HepG2 (cell line): ENCODE measurements around the gene PKD2L2. TPM values are rescaled to one million over a fixed set of nuclear protein-coding genes. Genes with fewer than 3 reads are reported as not detected.

Experiments used
- AKNA ChIP-seq: sonication (generic); formaldehyde crosslinking; IDR thresholded peaks from 2 replicates; pipeline ENCODE4 v1.4.0; 2020; ENCODE audit warnings: missing genetic modification reagents, borderline replicate concordance
- ARNT2 ChIP-seq: sonication (generic); formaldehyde crosslinking; IDR thresholded peaks from 2 replicates; pipeline ENCODE4 v1.8.0; 2022; ENCODE audit warnings: mild to moderate bottlenecking, low read depth, missing genetic modification reagents, moderate library complexity
- ARNTL ChIP-seq: sonication (generic); formaldehyde crosslinking; IDR thresholded peaks from 2 replicates; pipeline ENCODE4 v1.4.0; 2020; ENCODE audit warnings: mild to moderate bottlenecking, missing genetic modification reagents
- HMG20A ChIP-seq: IDR thresholded peaks from 2 replicates; pipeline ENCODE4 v1.6.1; 2016; ENCODE audit warnings: borderline replicate concordance
- IRF1 ChIP-seq: sonication (generic); formaldehyde crosslinking; IDR thresholded peaks from 2 replicates; pipeline ENCODE4 v1.4.0; 2020; ENCODE audit warnings: low read depth, mild to moderate bottlenecking, missing genetic modification reagents
- ISL2 ChIP-seq: sonication (generic); formaldehyde crosslinking; IDR thresholded peaks from 2 replicates; pipeline ENCODE4 v1.5.0; 2020; ENCODE audit warnings: missing genetic modification reagents
- KLF12 ChIP-seq: sonication (generic); formaldehyde crosslinking; IDR thresholded peaks from 2 replicates; pipeline ENCODE4 v1.4.0; 2020; ENCODE audit warnings: missing genetic modification reagents, borderline replicate concordance
- NCOA2 ChIP-seq: sonication (generic); formaldehyde crosslinking; IDR thresholded peaks from 2 replicates; pipeline ENCODE4 v1.8.0; 2022; ENCODE audit warnings: inconsistent platforms
- POLR2G ChIP-seq: fragments of 200-400 bp; formaldehyde crosslinking; IDR thresholded peaks from 2 replicates; pipeline ENCODE4 v1.6.1; 2018; ENCODE audit warnings: mild to moderate bottlenecking, low read depth, low read length, moderate library complexity
- SIX4 ChIP-seq: sonication (generic); formaldehyde crosslinking; IDR thresholded peaks from 2 replicates; pipeline ENCODE4 v1.4.0; 2020; ENCODE audit warnings: missing genetic modification reagents
- SMARCC2 ChIP-seq: fragments of 450-650 bp; IDR thresholded peaks from 2 replicates; pipeline ENCODE4 v1.6.1; 2017; ENCODE audit warnings: antibody characterized with exemption, mild to moderate bottlenecking
- TOPORS ChIP-seq: sonication (generic); formaldehyde crosslinking; IDR thresholded peaks from 2 replicates; pipeline ENCODE4 v1.8.0; 2023; ENCODE audit warnings: mild to moderate bottlenecking, missing genetic modification reagents
- YEATS4 ChIP-seq: sonication (generic); formaldehyde crosslinking; IDR thresholded peaks from 2 replicates; pipeline ENCODE4 v1.4.0; 2020; ENCODE audit warnings: missing genetic modification reagents, borderline replicate concordance
- ZBTB3 ChIP-seq: sonication (generic); formaldehyde crosslinking; IDR thresholded peaks from 2 replicates; pipeline ENCODE4 v1.4.0; 2020; ENCODE audit warnings: low read depth, mild to moderate bottlenecking, moderate library complexity, missing genetic modification reagents, borderline replicate concordance
- ZBTB7B ChIP-seq: sonication (generic); formaldehyde crosslinking; IDR thresholded peaks from 2 replicates; pipeline ENCODE4 v1.4.0; 2020; ENCODE audit warnings: missing genetic modification reagents
- ZFP36L1 ChIP-seq: sonication (generic); formaldehyde crosslinking; IDR thresholded peaks from 2 replicates; pipeline ENCODE4 v1.8.0; 2022; ENCODE audit warnings: mild to moderate bottlenecking, missing genetic modification reagents, moderate library complexity
- ZMYM3 ChIP-seq: sonication (generic); formaldehyde crosslinking; IDR thresholded peaks from 2 replicates; pipeline ENCODE4 v1.5.1; 2020; ENCODE audit warnings: mild to moderate bottlenecking, missing genetic modification reagents
- ZNF3 ChIP-seq: IDR thresholded peaks from 2 replicates; pipeline ENCODE4 v1.7.0; 2017; ENCODE audit warnings: inconsistent platforms
- ZNF30 ChIP-seq: sonication (generic); formaldehyde crosslinking; IDR thresholded peaks from 2 replicates; pipeline ENCODE4 v1.5.0; 2020; ENCODE audit warnings: mild to moderate bottlenecking, missing genetic modification reagents
- ZNF33A ChIP-seq: sonication (generic); formaldehyde crosslinking; IDR thresholded peaks from 2 replicates; pipeline ENCODE4 v1.5.1; 2020; ENCODE audit warnings: missing genetic modification reagents, mild to moderate bottlenecking, moderate library complexity, borderline replicate concordance
- ZNF431 ChIP-seq: sonication (generic); formaldehyde crosslinking; IDR thresholded peaks from 2 replicates; pipeline ENCODE4 v1.9.0; 2022; ENCODE audit warnings: missing genetic modification reagents, low read depth, mild to moderate bottlenecking, borderline replicate concordance
- ZNF484 ChIP-seq: sonication (generic); formaldehyde crosslinking; IDR thresholded peaks from 2 replicates; pipeline ENCODE4 v1.5.1; 2020; ENCODE audit warnings: mild to moderate bottlenecking, low read depth, missing genetic modification reagents, borderline replicate concordance
- ZNF605 ChIP-seq: sonication (generic); formaldehyde crosslinking; IDR thresholded peaks from 2 replicates; pipeline ENCODE4 v1.8.0; 2022; ENCODE audit warnings: mild to moderate bottlenecking, missing genetic modification reagents
- ZNF709 ChIP-seq: sonication (generic); formaldehyde crosslinking; IDR thresholded peaks from 2 replicates; pipeline ENCODE4 v1.5.0; 2020; ENCODE audit warnings: mild to moderate bottlenecking, missing genetic modification reagents
- ZNF776 ChIP-seq: sonication (generic); formaldehyde crosslinking; IDR thresholded peaks from 2 replicates; pipeline ENCODE4 v1.4.0; 2020; ENCODE audit warnings: mild to moderate bottlenecking, missing genetic modification reagents
- ZSCAN12 ChIP-seq: sonication (generic); formaldehyde crosslinking; IDR thresholded peaks from 2 replicates; pipeline ENCODE4 v1.9.0; 2021; ENCODE audit warnings: mild to moderate bottlenecking, missing genetic modification reagents
- ZSCAN29 ChIP-seq: sonication (generic); formaldehyde crosslinking; conservative IDR thresholded peaks from 2 replicates; pipeline ENCODE4 v1.4.0; 2020; ENCODE audit warnings: mild to moderate bottlenecking, missing genetic modification reagents
- polyA plus RNA-seq, 8 experiments: library from polyadenylated mRNA; depleted of rRNA in 3 of 8; stranded (reverse) in 7 of 8; unstranded in 1 of 8; fragments of >200 nt; fragmentation: Illumina TruSeq in 4 of 8; extraction: Trizol in 4 of 8; gene quantifications; 2 replicates each; pipeline versions ENCODE4 v1.2.1 to v1.2.3, GENCODE V29; 2011 to 2016; ENCODE audit warnings: low read depth in 4 of 8, missing spikeins in 1 of 8, mixed read lengths in 1 of 8; ENCODE audit not compliant: insufficient read depth in 1 of 8
- total RNA-seq, 5 experiments: library from RNA; depleted of rRNA; stranded (reverse); fragments of >200 nt; fragmentation: Illumina TruSeq; extraction: Trizol; gene quantifications; 2 replicates each; pipeline ENCODE4 v1.2.3, GENCODE V29; 2016; ENCODE audit warnings: low read depth in 1 of 5
- TF ChIP-seq, protein P1 (sequence below): sonication (generic); formaldehyde crosslinking; IDR thresholded peaks from 2 replicates; pipeline ENCODE4 v1.5.1; 2020; ENCODE audit warnings: missing genetic modification reagents, mild to moderate bottlenecking, borderline replicate concordance

PKD2L2 gene
- total and polyA plus RNA-seq, 2 of the 13 experiments (the other 11 are each of a cell fraction or from before 2014, with no cell fraction given) = not detected

DNA sequence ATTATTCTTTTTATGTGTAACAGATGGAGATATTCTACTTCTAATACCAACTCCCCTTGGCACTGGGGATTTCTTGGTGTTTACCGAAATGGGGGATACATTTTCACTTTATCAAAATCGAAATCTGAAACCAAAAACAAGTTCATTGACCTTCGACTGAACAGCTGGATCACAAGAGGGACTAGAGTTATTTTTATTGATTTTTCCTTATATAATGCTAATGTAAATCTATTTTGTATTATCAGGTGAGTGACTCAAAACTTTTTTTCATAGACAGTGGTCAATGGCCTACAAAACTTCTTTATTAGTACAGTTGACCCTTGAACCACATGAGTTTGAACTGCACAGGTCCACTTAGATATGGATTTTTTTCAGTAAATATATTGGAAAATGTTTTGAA lies 10.2 kb downstream of the PKD2L2 start (continued):
- TF ChIP-seq YEATS4 (CRISPR knock-in tag) = no peak
- TF ChIP-seq, protein P1, sequence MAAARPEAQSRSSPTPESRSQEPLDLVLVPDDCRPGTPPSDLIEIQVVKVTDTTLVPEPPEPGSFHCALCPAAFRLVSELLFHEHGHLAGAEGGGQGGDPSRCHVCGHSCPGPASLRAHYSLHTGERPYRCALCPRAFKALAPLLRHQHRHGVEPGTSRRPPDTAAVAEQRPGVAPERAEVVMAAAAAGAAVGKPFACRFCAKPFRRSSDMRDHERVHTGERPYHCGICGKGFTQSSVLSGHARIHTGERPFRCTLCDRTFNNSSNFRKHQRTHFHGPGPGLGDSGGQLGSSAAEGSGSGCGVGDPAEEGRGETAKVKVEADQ (CRISPR knock-in tag) = no peak
- peak; percentile 86; the same call in 1 of the 2 replicates for TF ChIP-seq SIX4 (CRISPR knock-in tag)
- no peak for TF ChIP-seq ZNF776
- TF ChIP-seq HMG20A (CRISPR knock-in tag) = no peak; the same call in 1 of the 2 replicates
- TF ChIP-seq TOPORS = no peak
- no peak for TF ChIP-seq ZBTB3 (CRISPR knock-in tag)
- TF ChIP-seq POLR2G = no peak
- TF ChIP-seq ZNF3 (CRISPR knock-in tag) = no peak
- no peak for TF ChIP-seq ZBTB7B (CRISPR knock-in tag)
- peak; percentile 85 for TF ChIP-seq NCOA2
- TF ChIP-seq ZNF484 (CRISPR knock-in tag) = no peak
- no peak for TF ChIP-seq ZNF30 (CRISPR knock-in tag)
- no peak for TF ChIP-seq KLF12 (CRISPR knock-in tag)
- no peak for TF ChIP-seq ZNF33A (CRISPR knock-in tag)
- no peak for TF ChIP-seq ZSCAN12 (CRISPR knock-in tag)
- no peak for TF ChIP-seq IRF1 (CRISPR knock-in tag)
- no peak for TF ChIP-seq ARNTL (CRISPR knock-in tag)
- no peak for TF ChIP-seq ZMYM3 (CRISPR knock-in tag)
- TF ChIP-seq ZNF709 (CRISPR knock-in tag) = no peak
- TF ChIP-seq AKNA (CRISPR knock-in tag) = no peak
- TF ChIP-seq ZNF431 (CRISPR knock-in tag) = no peak
- TF ChIP-seq SMARCC2 = no peak
- no peak for TF ChIP-seq ARNT2 (CRISPR knock-in tag)
- no peak for TF ChIP-seq ZNF605 (CRISPR knock-in tag)
- TF ChIP-seq ZSCAN29 (CRISPR knock-in tag) = no peak
- TF ChIP-seq ZFP36L1 = no peak
- peak; percentile 84 for TF ChIP-seq ISL2 (CRISPR knock-in tag)
